ENCODE results near the gene AKAP6.
"Not testable (repeated sequence)": the region's sequence is repeated elsewhere in the genome, so short reads cannot be mapped to it uniquely, and the experiment has no call there.

The AKAP6 gene

DNA sequence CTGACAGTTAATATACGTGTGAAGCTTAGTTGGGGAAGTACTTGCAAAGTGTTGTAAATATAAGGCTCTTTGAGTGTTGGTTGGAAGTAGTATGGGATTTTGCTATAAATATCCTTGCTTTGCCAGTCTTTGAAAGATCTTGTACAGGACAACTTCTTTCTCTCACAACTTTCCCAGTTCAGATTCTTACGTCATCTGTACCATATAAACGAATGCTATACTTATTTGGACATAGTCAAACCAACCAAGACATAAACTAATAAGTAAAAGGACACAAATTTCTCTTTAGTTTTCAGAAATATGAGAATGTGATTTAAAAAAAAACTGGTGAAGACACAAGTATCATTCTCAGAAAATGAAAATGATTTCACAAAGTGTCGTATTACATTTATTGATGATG is 456.5 kb downstream of the AKAP6 start:
- DNase-seq, result no peak

- DNase-seq, result no peak
Observed at GRCh38 chr14:32786886-32787285, 457.8 kb downstream of the AKAP6 start.

- DNase-seq, result not testable (repeated sequence)
Observed at GRCh38 chr14:32793033-32793432, 463.9 kb downstream of the AKAP6 start.

DNA sequence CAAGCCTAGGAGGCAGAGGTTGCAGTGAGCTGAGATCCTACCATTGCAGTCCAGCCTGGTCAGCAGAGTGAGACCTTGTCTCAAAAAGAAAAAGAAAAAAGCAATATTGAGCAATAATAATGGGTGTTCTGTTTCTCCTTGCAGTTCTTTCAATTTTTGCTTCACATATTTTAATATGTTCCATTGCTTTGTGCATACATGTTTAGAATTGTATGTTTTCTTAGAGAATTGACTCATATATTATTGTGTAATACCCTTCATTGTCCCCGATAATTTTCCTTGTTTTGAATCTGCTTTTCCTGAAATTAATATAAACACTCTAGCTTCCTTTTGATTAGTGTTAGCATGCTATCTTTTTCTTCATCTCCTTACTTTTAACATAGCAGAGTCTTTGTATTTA is 471.2 kb downstream of the AKAP6 start:
- DNase-seq, result no peak

DNA sequence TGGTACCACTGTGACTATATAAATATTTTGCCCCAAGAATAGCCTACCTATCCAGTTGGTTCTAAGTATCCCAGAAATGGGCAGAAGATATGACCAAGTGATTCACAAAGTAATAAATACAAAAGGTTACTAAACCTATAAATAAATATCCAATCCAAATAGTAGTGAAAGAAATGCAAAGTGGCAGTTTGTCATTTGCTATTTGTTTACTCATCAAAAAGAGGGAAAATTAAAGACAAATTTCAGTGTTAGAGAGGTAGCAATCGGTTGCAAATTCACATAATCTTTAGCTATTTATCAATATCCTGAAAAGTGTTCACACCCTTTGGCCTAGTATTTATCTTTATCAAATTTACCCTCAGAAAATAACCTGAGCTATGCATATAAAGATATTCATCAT is 473.2 kb downstream of the AKAP6 start:
- DNase-seq, result no peak

DNA sequence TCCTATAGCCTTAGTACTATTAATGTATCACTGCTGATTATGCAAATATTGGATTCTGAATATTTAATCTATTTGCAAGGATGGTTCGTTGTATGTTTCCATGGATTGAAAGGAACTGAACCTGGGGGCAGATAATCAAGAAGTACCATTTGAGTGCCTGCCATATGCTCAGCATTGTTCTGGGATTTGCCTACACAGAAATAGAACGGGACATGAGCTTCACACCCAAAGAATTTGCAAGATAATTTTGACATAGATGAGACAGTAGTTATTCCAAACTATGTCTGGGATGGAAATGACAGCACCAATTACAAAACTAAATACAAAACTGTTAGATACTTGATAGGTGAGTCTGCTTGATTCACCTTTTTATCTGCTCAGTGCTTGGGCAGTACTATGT is 476.9 kb downstream of the AKAP6 start:
- DNase-seq, result no peak

DNA sequence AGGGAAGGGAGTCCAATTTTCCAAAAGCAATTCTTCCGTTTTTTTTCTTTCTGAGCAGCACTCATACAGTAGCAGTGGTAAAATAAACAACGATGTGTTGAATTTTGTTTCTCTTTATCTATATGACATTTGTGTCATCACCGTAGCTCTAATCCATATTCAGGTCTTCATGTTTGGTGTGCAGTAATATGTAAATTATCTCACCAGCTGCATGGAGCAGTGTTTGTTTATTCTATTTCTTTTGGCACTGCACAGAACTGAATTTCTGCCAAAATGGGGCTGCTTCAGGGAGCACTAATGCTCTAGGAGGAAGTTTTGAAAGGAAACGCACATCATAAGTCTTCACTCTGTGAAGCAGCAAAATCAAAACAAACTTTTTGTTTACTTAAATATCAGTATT is 479.5 kb downstream of the AKAP6 start:
- DNase-seq, result no peak

- DNase-seq, result no peak
Observed at GRCh38 chr14:32809255-32809654, 480.2 kb downstream of the AKAP6 start.

DNA sequence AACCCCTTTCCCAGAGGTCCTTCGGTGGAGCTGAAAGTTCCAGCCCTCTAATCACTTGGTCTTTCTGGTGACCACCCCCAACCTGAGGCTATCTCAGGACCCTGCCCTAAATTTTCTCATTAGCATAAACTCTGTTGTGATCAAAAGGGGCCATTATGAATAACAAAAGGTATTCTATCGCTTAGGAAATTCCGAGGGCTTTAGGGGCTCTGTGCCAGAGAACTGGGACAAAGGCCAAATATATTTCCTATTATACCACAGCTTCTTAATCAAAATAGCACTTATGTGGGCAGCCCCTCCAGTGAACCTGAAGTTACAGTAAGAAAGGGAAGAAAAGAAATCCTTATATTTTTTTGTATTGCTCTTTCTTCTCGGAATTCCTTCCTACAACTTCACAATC is 484.3 kb downstream of the AKAP6 start:
- no peak for DNase-seq

- no peak for DNase-seq
Observed at GRCh38 chr14:32814721-32815120, 485.6 kb downstream of the AKAP6 start.

- no peak for DNase-seq
Observed at GRCh38 chr14:32816588-32816987, 487.5 kb downstream of the AKAP6 start.

DNA sequence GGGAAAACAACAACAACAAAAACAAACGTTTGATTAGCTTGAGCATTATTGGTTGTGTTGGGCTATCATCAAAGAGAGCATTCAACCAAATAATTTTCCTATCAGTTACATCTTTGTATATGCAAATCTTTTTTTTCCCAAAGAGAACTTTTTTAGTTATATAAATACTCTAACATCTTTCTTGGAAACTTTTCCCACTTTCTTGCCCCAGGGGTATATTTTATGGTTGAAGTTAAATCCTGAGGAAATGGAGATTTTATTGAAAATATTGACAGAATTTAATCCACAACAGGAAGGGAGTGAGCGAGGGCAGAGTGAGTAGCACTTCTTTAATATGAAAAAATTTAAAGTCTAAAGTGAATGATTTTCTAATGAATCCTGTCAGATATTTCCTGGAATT is 488.7 kb downstream of the AKAP6 start:
- DNase-seq, result no peak

DNA sequence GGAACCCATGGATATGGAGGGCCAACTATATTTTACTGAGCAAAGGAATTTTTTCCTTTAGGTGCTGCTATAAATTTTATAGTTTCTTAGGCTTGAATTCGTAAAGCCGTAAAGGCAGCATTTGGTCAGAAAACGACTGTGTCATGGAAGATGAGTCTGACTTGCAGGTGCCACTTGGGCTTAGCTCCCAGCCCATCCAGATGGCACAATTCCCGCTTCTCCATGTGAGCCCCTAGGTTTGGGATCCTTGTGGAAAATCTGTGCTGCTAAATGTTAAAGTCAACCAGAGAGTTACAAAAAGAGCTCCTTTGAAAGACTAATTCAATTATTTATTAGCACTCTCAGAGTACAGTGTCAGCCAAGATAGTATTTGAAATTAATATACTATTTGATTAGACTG is 489.5 kb downstream of the AKAP6 start:
- no peak for DNase-seq

- DNase-seq, result no peak
Observed at GRCh38 chr14:32820181-32820580, 491.1 kb downstream of the AKAP6 start.

GRCh38 chr14:32820682-32821081 is 491.6 kb downstream of the AKAP6 start:
- no peak for DNase-seq

- no peak for DNase-seq
Observed at GRCh38 chr14:32821964-32822653, 493.0 kb downstream of the AKAP6 start.

DNA sequence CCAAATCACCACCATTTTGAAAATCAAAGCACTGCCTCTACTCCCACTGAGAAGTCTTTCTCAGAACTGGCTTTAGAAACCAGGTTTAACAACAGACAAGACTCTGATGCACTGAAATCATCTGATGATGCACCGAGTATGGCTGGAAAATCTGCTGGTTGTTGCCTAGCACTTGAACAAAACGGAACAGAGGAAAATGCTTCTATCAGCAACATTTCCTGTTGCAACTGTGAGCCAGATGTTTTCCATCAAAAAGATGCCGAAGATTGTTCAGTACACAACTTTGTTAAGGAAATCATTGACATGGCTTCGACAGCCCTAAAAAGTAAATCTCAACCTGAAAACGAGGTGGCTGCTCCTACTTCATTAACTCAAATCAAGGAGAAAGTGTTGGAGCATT is 494.6 kb downstream of the AKAP6 start:
- DNase-seq, result no peak

- DNase-seq, result no peak
Observed at GRCh38 chr14:32824195-32824594, 495.1 kb downstream of the AKAP6 start.

GRCh38 chr14:32825058-32825457 is 496.0 kb downstream of the AKAP6 start:
- DNase-seq, result no peak

- no peak for DNase-seq
Observed at GRCh38 chr14:32826404-32827082, 497.4 kb downstream of the AKAP6 start.

GRCh38 chr14:32827514-32827913 is 498.4 kb downstream of the AKAP6 start:
- no peak for DNase-seq

DNA sequence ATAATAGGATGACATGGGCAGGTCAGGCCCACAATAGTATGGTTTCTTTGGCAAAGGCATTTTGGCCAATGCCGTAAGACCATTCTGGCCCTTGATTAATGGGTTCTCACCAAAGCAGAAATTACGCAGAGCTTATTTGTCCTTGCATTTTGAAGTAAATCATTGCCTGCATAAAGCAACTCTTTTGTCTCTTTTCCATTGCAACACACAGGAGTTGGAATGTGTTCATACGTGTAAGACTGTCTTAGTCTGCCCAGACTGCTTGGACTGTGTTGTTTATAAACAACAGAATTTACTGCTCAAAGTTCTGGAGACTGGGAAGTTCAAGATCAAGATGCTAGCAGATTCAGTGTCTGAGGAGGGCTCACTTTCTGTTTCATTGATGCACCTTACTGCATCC is 506.8 kb downstream of the AKAP6 start:
- DNase-seq, result no peak

DNA sequence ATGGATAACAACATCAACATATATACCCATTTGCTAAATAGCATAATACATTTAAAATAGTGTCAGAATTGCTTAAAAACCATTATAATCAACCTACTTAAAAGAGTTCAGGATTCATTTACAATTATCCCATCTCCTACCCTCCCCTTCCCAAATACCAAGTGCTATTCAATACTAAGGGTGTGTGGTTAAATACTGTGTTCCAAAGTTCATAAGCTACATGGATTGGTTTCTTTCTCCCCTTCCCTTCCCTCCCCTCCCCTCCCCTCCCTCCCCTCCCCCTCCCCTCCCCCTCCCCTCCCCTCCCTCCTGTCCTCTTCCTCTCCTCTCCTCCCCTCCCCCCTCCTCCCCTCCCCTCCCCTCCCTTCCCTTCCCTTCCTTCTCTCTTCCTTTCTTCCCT is 512.6 kb downstream of the AKAP6 start:
- no peak for DNase-seq

GRCh38 chr14:32846821-32847365 is 517.8 kb downstream of the AKAP6 start:
- DNase-seq, result no peak

DNA sequence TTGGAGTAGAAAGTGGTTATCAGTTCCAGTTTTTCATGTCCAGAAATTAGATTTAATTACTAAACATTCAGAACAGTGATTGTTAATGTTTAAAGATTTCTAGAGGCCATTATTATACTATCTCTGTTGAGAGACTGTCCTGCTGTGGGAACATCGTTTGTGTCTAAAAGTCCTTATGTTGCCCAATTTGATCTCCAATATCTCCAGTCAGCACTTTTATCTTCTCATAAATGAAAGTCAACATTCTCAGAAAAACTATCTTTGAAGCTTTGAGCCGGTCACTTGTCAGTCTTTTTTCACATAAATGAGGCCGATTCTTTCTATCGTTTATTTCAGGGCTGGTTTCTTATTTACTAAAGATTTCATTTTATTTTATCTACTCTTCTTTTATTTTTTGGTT is 518.8 kb downstream of the AKAP6 start:
- no peak for DNase-seq
